ENCODE measurements around the gene RBMS3.

GRCh38 chr3:29559741-29560465 lies 279.0 kb downstream of the RBMS3 start:
- TF ChIP-seq CTCF (conservative IDR thresholded peaks at IDR 0.05; ENCODE audit: low read depth, low read length) (no peak), EZH2 (IDR thresholded peaks at IDR 0.05; ENCODE audit: borderline replicate concordance, low read depth, low read length, poor library complexity, severe bottlenecking) (no peak)

Data from A673 (cell line).